Activated CD8-positive, alpha-beta memory T cell treated with anti-CD3 and anti-CD28 coated beads, Interleukin-2, amount 50 U/mL, for 24 hours (primary cell): Measurements from ENCODE around the gene APBB2.

Source experiments
- DNase-seq: peaks from one replicate; pipeline ENCODE4 v3.0.0-alpha.2; 2020; ENCODE audit errors: extremely low read depth

The APBB2 gene

DNA sequence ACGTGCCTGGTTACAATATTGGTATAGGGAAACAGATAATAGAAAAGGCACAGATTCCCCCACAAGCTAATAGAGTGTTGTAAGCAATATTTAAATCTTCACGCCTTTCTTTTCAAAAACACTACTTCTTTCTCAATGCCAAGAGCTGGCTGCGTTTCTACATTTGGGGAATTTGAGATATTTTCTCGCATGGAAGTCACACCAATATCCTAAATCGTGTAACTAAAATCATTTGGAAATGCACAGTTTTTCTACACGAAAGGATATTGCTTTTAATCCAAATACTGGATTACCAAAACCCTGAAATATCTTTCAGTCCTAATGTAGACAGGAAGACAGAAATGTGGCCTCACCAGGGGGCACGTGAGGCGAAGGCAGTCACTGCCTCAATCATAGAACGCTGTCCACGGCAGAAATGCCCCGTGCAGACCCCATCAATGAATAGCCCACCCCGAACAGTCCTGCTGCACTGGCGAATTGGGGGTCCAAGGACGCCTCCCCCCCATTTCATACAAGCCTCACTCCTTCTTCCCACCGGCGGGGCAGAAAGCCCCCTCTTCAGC is 358.0 kb downstream of the APBB2 start:
- DNase-seq = no peak

DNA sequence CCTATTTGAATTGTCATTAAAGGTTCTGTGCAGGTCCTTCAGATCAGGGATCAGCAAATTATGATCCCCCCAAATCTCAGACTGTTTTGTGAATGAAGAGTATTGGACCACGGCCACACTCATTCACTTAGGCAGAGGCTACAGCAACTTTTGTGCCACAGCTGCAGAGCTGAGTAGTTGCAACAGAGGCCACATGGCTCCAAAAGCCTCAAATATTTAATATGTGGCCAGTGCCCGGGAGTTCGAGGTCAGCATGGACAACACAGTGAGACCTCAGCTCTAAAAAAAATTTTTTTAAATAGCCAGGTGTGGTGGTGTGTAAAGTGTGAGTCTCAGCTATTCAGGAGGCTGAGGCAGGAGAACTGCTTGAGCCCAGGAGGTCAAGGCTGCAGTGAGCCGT is 363.8 kb downstream of the APBB2 start:
- no peak for DNase-seq

DNA sequence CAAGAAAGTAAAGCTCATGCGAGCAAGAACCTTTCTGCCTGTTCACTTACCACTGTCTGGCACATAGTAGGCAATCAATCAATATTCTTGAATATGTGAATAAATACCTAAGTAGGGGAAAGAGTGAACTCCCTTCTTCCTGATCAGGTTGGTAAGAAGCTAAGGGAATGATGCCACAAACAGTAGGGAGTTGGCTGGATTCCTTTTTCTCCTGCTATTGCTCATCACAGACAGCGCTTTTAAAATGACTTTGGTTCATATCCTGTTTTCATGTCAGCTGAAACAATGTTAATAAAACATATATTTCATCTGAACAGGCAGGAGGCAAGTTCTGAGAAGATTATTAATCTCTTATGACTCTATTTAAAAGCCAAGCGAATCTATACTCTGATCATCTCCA is 365.4 kb downstream of the APBB2 start:
- no peak for DNase-seq

DNA sequence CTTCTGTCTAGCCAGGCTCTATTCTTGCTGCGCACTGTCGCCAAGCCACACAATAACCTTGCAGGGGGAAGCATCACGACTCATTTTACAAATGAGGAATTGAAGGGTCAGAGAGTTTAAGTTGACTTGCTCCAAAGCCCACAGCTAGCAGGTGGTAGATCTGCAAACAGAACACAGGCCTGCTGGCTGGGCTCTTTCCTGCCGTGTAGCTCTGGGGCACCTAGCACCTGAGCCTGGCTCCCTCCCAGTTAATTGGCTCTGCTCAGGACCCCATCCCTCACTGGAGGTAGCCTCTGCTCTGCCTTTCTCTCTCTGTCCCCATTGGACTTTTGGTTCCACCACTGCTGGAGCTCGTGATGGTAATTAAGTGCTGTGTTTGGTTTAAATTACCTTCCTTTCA is 366.1 kb downstream of the APBB2 start:
- DNase-seq = no peak

DNA sequence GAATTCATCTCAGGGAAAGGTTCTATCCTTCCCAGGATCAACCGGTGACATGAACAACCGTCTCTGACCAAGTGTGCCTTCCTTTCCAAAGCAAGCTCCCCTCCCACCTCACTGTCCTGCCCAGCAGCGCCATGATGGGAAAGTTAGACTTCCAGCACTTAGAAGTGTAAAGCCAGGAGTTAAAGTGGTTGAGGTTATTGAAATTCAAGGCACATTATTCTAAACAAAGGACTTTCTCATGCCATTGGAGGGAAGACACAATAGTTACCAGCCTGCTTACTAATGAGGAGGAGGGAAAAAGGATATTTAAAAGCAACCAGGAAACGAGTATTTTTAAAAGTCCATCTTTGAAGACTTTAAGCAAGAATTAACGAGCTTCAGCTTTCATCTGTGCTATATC is 367.8 kb downstream of the APBB2 start:
- DNase-seq = no peak

DNA sequence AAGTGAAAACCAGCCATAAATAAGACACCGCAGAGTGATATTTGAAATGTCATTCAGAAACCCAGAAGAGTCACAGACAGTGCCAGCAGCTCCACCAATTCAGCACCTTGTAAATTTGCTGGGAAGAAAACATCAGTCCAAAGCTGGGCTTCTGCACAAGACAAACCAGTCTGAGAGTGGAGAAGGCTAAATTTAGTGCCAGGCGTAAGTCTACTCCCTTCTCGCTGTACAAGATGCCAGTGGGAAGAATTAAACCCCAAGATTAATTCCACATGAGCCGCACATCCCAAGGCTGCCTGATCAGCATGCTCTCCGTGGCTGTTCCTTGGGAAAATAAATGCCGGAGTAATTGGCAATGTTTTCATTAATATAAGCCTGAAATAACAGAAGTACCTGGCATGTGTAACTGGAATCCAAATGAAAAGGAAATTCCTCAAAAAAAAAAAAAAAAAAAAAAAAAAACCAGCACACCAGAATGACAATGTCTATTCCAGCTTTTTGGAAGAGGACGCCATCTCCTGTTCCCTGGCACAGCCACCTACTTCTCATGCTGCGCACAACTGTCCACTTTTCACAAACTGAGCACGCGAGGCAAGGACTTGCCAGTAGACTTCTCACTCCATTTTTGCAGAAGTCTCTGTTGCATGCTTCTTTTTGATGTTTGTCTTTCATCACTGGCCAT is 369.0 kb downstream of the APBB2 start:
- DNase-seq = no peak

DNA sequence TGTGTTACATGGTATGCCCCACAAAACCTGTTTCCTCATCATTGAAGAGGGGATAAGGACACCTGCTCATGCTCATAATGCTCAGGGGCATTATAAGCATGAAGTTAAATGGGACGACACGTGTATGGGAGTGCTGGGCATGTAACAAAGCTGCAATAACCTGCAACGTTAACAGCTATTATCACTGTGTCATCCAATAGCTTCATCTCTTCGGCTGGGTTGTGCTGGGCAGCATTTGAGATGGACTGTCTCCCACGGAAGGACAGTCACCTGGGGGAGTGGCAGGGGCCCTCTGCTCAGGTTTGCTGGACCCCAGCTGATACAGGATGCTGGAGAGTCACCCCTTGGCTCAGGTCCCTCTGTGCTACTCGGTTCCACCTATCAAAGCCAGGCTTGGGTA is 370.1 kb downstream of the APBB2 start:
- no peak for DNase-seq

DNA sequence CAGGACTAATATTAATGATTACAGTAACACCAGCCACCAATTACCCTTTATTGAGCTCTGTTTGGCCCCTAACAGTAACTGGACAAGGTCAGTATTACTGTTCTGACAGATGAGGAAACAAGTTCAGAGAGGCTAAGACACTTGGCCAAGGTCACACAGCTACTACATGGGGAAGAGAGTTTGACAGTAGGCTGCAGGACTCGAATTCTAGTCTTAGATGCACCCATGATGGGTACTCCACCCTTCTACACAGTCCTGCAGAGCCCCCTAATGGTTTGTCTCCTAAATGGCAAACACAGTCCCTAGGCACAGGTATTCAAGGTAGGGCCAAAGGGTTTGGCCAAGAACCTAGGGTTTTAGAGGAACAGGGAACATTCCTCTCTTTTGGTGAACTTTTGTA is 370.6 kb downstream of the APBB2 start:
- DNase-seq = no peak

DNA sequence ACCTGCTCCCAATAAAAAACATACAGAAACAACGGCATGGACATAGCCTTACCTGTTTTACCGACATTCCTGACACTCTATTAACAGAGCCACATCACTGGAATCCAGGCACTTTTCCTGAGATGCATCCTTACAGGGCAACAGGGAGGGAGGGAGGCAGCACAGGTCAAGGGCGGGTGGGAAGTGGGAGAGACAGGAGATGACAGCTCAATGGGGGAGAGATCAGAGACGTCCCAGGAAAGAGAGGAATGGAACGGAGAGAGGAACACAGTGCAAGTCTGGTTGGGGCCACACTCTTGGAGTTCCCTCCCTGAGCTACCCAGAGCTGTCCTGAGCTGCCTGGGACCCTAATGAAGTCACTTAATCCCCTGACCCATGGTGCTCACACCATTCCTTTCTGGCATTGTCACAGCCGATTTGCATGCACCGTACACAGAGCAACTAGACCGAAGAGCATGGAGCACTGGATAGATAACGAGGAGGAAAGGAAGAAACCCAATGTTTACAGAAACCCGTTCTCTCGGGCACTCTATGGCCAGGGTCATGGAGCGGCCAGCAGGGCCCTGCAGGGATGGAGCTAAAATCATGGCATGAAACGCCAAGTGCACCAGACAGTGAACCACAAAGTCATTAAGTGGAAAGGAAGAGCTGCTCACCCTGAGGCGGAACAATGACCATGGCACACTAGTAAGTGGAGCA is 371.5 kb downstream of the APBB2 start:
- no peak for DNase-seq

DNA sequence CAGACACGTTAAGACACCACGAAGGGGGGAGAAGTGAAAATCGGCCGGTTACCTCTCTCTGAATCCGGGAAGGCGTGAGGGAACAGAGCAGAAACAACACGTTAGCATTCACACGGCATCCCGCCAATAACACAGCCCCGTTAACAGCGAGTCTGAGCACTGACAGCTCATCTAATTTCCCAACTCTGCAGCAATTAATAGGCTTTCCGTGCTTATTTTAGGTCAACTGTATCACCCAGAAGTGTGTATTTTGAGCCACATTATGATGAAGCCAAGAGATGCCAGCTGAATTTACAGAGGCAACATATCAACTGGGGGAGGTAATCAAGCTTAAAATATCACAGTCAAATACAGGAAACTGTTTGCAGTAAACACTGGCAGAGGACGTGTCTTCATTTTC is 372.0 kb downstream of the APBB2 start:
- no peak for DNase-seq

DNA sequence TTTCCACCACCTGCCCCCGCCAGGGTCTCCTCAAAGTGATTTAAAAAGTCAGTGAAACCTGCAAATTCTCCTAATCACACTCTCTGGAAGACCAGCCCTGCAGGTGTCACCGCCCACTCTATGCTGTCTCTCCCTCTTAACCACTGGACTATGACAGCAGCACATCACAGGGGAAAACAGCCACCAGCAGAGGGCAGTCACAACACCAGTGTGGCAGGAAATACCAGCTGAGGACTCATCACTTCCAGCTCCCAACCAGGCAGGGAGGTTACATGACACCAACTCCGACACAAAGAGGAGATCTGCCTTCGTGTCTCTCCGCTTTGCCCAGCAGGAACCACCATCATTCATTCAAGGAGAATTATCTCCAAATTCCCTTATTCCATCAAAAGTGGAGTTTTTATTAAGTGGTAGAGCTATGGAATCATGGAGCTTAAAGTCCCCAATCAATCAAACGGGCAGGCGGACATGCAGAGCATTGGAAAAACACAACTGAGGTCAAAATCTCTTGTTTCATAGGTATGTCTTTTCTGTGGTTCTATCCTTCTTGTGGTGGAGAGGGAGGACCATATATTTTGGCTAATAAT is 373.3 kb downstream of the APBB2 start:
- DNase-seq = peak; percentile 63

DNA sequence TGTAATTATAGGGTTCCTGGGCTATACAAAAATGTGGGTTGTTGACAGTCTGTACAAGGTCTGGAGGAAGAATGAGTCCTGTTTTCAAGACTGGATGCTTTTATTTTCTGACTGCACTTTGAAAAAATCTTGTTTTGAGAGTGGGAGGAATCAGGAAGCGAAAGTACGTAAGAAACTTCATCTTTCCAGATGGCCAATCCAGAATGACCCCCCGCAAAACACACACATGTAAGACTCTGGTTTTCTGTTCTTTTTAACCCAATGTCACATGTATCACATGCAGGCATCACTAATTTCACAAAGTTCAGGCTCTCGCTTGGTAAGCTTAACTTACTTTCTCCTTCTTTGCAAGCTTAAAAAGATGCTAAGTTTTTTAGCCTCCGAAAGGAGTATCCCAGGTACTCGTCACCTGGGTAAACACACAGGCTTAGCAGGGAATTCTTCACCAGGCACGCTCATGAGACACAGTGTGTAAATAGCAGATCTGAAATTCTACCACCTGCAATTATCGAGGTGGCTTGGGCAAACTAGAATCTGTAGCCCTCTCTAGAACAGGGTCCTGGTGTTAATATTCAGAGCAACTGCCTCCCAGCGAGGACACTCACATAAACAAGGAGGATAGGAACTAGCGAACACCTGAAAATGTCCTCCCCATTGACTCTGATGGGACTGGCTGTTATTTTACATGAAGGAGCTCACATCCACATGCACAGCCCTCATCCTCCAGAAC is 373.9 kb downstream of the APBB2 start:
- no peak for DNase-seq

DNA sequence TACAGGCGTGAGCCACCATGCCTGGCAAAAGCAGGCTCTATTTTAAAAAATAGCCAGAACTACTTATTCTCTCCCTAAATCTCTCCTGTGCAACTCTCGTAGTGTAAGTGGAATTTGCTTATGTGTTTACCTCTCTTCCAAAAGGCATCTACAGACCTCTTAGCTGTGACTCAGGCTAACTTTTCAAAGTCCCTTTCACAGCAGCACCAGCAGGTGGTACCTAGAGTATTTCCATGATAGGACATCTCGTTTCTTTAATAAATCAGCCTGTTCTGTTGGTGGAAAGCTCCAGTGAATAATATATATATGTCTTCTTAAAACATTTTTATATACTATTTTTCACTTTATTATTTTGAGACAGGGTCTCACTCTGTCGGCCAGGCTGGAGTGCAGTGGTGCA is 375.6 kb downstream of the APBB2 start:
- DNase-seq = no peak

DNA sequence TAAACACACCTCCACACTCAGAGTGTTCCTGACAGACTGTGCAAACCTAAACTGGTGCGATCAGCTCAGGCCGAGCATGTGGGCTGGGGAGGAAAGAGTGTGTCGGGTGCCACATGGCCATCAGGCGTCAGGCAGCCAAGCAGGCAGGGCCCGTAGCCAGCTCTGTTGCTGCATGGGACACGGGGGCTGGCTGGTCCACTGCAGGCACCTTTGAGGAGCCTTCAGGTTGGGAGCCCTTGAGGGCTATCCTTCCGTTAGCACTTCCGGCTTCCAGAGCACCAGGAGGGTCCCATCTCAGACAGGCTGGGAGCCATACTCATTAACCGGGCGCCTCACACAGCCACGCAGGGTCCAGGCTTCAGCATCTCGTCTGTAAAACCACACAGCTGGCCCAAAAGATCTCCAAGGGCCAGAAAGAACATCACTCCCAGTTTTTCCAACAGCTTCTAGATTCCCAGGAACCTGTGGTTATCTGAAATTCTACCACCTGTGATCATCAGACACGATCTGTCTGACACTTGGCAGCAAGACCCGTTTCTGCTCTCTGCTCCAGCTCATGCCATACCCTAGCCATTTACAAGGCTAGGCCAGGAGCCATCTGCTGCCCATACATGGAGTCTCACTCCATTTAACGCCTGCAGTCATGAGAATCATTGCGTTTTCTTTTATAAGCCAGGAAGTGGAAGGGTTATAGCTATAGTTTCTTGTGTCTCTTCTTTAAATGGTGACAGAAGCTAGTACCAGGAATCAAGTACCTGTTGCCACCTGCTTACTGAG is 377.1 kb downstream of the APBB2 start:
- no peak for DNase-seq

DNA sequence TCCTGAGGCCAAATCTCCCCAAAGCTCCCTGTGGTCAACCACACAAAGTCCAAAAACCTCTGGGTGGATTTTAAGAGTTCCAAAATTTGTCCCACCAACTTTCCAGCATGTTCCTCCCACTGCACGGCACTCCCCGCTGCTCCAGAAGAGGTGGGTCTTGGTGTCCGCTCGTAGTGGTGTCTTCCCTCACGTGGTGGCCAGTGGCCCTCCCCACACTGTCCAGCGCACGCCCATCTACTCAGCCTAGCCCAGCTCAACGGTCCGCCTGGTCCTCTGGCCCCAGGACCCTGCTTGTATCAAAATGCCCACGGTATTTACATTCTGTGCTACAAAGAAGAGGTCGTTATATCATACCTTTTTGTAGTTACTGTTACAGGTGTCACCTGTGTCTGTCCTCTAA is 381.1 kb downstream of the APBB2 start:
- no peak for DNase-seq

DNA sequence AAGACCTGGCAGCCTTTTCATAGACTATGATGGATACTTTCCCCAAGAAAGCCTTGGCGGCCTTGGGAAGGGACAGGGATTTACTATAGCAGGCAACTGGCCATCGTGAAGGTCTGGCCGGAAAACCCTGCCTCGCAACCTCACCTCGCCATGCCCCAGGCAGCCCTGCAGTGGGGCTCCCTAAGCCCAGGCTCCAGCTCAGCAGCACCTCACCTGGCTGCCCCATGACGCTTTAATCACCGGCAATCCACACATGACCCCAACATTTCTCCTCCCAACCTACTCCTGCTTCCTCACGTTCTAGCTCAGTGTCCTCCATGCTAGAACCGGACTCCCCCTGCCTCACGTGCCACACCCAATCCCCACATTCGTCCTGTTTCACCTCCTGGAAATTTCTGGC is 382.2 kb downstream of the APBB2 start:
- no peak for DNase-seq

DNA sequence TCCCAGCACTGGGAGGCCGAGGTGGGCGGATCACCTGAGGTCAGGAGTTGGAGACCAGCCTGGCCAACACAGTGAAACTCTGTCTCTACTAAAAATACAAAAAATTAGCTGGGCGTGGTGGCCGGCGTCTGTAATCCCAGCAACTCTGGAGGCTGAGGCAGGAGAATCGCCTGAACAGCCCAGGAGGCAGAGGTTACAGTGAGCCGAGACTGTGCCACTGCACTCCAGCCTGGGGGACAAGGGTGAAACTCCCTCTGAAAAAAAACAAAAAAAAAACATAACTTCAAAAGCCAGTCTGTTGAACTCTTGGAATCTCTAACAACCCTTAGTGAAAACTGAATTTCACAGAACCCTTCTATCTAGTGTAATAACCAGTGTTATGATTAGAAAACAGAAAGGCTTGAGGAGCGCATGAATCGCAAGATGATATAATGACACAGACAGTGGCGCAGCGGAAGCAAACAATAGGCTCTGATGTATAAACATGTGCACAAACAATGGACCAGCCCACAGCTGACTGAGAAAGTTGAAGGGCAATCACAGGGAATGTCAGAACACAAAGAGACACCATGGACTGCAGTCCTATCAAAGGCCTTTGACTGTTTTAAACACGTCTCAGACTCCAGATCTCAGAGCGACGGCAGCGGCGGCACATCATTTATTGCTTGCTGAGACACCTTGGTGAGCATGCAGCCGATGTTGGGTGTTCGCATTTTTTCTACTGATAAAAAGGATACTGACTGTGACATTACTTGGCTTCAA is 383.0 kb downstream of the APBB2 start:
- DNase-seq = no peak

DNA sequence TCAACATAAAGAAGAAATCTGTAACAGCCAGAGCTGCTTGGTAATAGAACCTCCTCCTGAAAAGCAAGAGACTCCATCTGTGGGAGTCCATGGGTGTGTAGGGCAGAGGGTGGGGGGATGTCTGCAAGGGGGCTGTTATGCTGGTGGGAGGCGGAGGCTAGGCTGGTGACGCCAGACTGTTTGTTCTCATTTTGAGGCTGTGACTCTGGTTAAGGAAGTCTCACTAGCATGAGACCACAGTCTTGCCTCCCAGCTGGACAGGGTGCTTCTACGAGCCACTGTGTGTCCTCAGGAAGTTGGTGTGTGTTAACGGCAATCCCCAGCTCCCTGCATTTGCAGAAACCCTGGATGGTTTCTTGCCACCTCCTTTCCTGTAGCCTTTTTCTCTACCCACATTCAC is 384.8 kb downstream of the APBB2 start:
- no peak for DNase-seq

DNA sequence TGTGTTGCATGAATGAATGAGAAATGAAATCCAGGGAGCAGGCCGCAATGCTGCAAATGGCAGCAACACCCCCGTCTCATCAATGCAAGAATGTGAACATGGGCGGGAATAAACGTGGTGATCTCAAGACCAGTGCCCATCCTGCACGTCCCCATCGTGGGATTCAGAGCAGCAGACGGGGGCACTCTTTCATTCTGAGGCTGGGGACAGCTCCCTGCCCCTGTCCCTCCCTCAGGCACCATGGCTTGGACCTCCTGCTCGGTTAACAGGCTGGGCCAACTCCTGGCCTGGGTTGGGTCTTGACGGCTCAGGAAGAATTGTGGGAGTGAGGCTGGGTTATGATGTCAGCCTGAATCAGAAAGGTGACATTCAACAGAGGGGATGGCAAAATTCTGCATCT is 385.7 kb downstream of the APBB2 start:
- DNase-seq = no peak

DNA sequence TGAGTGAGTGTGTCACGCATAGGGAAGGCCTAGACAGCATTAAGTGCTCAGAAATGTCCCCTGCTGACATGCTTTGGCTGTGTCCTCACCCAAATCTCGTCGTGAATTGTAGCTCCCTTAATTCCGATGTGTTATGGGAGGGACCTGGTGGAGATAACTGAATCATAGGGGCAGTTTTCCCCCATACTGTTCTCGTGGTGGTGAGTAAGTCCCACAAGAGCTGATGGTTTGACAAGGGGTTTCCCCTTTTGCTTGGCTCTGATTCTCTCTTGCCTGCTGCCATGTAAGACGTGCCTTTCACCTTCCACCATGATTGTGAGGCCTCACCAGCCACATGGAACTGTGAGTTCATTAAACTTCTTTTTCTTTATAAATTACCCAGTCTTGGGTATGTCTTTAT is 386.6 kb downstream of the APBB2 start:
- DNase-seq = no peak

DNA sequence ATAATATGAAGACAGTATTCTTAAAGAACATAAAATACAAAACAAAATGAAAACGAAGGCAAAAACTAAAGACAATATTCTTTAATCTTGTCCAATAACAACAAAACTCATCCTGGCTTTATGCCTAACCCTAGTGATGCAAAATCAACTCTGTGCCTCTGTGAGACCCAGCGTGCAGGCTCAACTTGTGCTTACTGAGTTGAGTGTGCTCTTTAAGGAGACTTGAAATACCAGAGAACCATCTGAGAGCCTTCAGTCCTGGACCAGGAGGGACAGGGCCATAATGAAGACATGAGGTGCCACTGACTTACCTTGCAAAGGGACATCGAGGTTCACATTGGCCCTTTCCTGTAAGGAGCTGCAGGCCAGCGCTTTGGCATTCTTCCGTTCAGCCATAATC is 387.5 kb downstream of the APBB2 start:
- DNase-seq = no peak
